Memory B cell (primary cell): ENCODE data around the gene RAPGEF1.

Experiments used
- ATAC-seq: fragments of 150-1000 bp; cut with Tn5 transposase; 2 replicates; pipeline ENCODE4 v1.10.0; 2021; ENCODE audit warnings: low read depth, mild to moderate bottlenecking, moderate library complexity
- DNase-seq, 2 donors: peaks; one replicate each; pipeline ENCODE4 v3.0.0; 2022; ENCODE audit warnings: low spot score in 2 of 2
- H3K27ac Mint-ChIP-seq: one replicate; pipeline ENCODE4 v1.8.0; 2022; ENCODE audit warnings: mild to moderate bottlenecking, moderate library complexity, mixed read lengths
- H3K27me3 Mint-ChIP-seq: one replicate; pipeline ENCODE4 v1.8.0; 2022; ENCODE audit warnings: mixed read lengths
- H3K36me3 Mint-ChIP-seq: one replicate; pipeline ENCODE4 v1.8.0; 2022; ENCODE audit warnings: mild to moderate bottlenecking, mixed read lengths
- H3K4me1 Mint-ChIP-seq: one replicate; pipeline ENCODE4 v1.8.0; 2022; ENCODE audit warnings: mixed read lengths
- H3K4me3 Mint-ChIP-seq: one replicate; pipeline ENCODE4 v1.8.0; 2022; ENCODE audit warnings: mild to moderate bottlenecking, moderate library complexity, mixed read lengths
- H3K9me3 Mint-ChIP-seq: one replicate; pipeline ENCODE4 v1.8.0; 2022; ENCODE audit warnings: mixed read lengths

RAPGEF1 gene

GRCh38 chr9:131649646-131650045 lies 90.2 kb downstream of the RAPGEF1 start:
- Mint-ChIP-seq H3K4me1 (peaks cover 42% of the 10 kb centered on the region), H3K27me3 (no peaks in the 10 kb centered on the region), H3K36me3 (peaks cover 16% of the 10 kb centered on the region), H3K27ac (peak overlapping the region; percentile 77), H3K9me3 (no peaks in the 10 kb centered on the region), H3K4me3 (no peak overlapping the region)
- DNase-seq, result no peak
- ATAC-seq, result no peak

GRCh38 chr9:131645078-131645776 lies 94.6 kb downstream of the RAPGEF1 start:
- Mint-ChIP-seq H3K36me3 (peaks cover 21% of the 10 kb centered on the region), H3K4me1 (peaks cover 30% of the 10 kb centered on the region), H3K9me3 (no peaks in the 10 kb centered on the region), H3K27me3 (no peaks in the 10 kb centered on the region), H3K4me3 (no peak overlapping the region), H3K27ac (peak overlapping the region; percentile 82)
- DNase-seq (no peak), ATAC-seq (no peak)

- Mint-ChIP-seq H3K36me3 (peaks cover 29% of the 10 kb centered on the region), H3K27me3 (no peaks in the 10 kb centered on the region), H3K4me1 (peaks cover 31% of the 10 kb centered on the region), H3K9me3 (no peaks in the 10 kb centered on the region), H3K4me3 (no peak overlapping the region), H3K27ac (peak overlapping the region; percentile 79)
- DNase-seq (no peak), ATAC-seq (peak; percentile 35)
These were observed 97.3 kb downstream of the RAPGEF1 start for GRCh38 chr9:131642496-131643083.

DNA sequence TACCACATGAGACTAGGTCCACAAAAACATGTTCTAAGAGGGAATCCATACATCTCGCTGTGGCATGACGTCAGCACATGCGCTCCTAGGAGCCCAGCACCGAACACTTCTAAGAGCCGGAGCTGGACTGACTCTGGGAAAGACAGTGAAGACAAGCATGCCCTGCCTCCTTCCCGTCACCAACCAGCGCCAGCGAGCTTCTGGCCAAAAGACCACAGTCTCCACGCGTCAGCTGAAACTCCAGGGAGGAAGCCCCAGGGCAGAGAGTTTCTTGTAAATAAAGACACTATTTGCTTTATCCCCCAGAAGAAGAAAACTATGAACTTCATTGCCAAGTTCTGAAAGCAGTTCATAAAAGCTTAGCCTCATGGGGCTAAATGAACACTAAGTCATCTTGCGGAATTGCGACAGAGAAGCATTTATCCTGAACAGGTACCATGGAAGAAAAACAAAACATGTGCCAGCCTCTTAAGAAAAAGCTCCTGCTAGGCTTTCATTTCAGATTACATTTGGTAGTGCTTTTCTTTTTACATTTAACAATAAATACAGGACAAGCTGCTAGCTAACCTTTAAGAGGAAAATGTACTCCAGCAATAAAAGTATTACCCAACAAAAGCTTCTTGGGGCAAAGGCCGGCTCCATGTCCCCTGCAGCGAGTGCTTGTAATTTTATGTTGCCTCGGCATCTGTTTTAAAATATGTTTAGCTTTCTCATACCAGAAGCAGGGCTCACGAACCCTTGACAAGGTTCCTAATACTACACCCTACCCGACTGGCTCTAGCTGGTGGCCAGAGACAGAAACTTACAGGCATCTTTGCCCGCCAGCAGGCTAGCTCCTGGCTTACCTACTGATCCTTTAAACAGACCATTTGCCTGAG lies 98.0 kb downstream of the RAPGEF1 start:
- H3K27ac Mint-ChIP-seq, result peak overlapping the region; percentile 79
- H3K4me3 Mint-ChIP-seq, result no peak overlapping the region
- H3K36me3 Mint-ChIP-seq, result peaks cover 24% of the 10 kb centered on the region
- ATAC-seq (no peak), DNase-seq (no peak)
- H3K4me1 Mint-ChIP-seq, result peaks cover 28% of the 10 kb centered on the region
- no peaks in the 10 kb centered on the region for H3K9me3 Mint-ChIP-seq
- no peaks in the 10 kb centered on the region for H3K27me3 Mint-ChIP-seq

DNA sequence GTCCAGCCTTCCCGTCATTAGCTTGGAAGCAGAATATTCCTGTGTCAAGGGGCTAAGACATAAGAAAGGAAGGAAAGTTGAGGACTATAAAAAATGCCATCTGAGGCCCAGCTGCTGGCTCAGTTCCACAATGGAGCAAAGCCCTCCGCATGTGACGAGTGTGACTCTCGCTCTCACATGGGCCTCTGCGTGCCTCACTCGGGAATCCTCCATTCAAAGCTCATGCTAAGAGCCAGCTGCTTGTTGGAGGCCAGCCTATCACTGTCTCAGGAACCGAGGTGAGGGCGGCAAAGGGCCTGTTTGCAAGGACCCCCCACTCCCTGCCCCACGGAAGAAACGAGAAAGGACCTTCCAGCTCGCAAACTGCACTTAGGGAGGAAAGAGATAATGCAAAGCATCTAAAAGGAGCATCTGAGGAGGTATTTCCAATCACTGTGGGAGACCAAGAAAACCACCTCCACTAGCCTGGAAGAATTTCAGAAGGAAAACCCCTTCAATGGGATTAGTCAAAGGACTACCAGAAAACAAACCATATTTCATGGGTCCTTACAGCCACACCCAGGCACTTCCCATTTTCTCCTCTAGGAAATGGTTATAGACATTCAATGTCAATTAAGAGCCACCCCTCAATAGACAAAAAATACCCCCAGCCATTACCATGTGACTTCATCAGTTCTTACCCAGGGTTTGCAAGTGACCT lies 99.3 kb downstream of the RAPGEF1 start:
- ATAC-seq (no peak), DNase-seq (no peak)
- H3K27me3 Mint-ChIP-seq, result no peaks in the 10 kb centered on the region
- H3K36me3 Mint-ChIP-seq, result peaks cover 28% of the 10 kb centered on the region
- H3K4me1 Mint-ChIP-seq, result peaks cover 25% of the 10 kb centered on the region
- H3K4me3 Mint-ChIP-seq, result no peak overlapping the region
- no peak overlapping the region for H3K27ac Mint-ChIP-seq
- H3K9me3 Mint-ChIP-seq, result no peaks in the 10 kb centered on the region

- peaks cover 28% of the 10 kb centered on the region for H3K36me3 Mint-ChIP-seq
- H3K9me3 Mint-ChIP-seq, result no peaks in the 10 kb centered on the region
These were observed 100.0 kb downstream of the RAPGEF1 start for GRCh38 chr9:131639769-131640437.

DNA sequence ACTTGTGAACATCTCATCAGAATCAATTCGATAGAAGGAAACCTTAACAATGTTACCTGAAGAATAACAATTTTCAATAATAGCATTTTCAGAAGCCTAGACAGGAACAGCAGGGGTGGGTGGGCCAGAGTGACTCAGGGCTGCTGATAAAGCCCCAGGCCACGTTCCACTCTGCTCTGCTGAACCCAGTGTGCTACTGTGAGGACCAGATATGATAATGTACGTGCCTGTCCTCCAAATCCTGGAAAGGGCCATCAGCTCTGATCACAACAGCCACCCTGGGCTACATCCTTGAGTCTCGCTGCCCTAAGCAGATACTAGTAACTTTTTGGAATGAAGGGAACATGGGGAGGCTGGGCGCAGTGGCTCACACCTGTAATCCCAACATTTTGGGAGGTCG lies 103.3 kb downstream of the RAPGEF1 start:
- no peak for DNase-seq
- no peak overlapping the region for H3K4me3 Mint-ChIP-seq
- no peaks in the 10 kb centered on the region for H3K9me3 Mint-ChIP-seq
- ATAC-seq, result no peak
- peak overlapping the region; percentile 93 for H3K27ac Mint-ChIP-seq
- H3K36me3 Mint-ChIP-seq, result peaks cover 29% of the 10 kb centered on the region
- H3K4me1 Mint-ChIP-seq, result peaks cover 16% of the 10 kb centered on the region
- H3K27me3 Mint-ChIP-seq, result no peaks in the 10 kb centered on the region

More at GRCh38 chr9:131639769-131640437, 100.0 kb downstream of the RAPGEF1 start:
- ATAC-seq (no peak), DNase-seq (no peak)
- Mint-ChIP-seq H3K4me1 (peaks cover 21% of the 10 kb centered on the region), H3K4me3 (no peak overlapping the region), H3K27me3 (no peaks in the 10 kb centered on the region), H3K27ac (peak overlapping the region; percentile 88)

GRCh38 chr9:131635892-131636291 lies 104.0 kb downstream of the RAPGEF1 start:
- no peak for ATAC-seq
- no peak overlapping the region for H3K4me3 Mint-ChIP-seq
- peaks cover 28% of the 10 kb centered on the region for H3K36me3 Mint-ChIP-seq
- no peaks in the 10 kb centered on the region for H3K9me3 Mint-ChIP-seq
- peak overlapping the region; percentile 93 for H3K27ac Mint-ChIP-seq
- DNase-seq, result no peak
- no peaks in the 10 kb centered on the region for H3K27me3 Mint-ChIP-seq
- peaks cover 21% of the 10 kb centered on the region for H3K4me1 Mint-ChIP-seq

GRCh38 chr9:131635285-131635684 lies 104.6 kb downstream of the RAPGEF1 start:
- H3K9me3 Mint-ChIP-seq, result no peaks in the 10 kb centered on the region
- peak overlapping the region; percentile 93 for H3K27ac Mint-ChIP-seq
- H3K27me3 Mint-ChIP-seq, result no peaks in the 10 kb centered on the region
- peak; percentile 51 for ATAC-seq
- H3K36me3 Mint-ChIP-seq, result peaks cover 29% of the 10 kb centered on the region
- no peak overlapping the region for H3K4me3 Mint-ChIP-seq
- H3K4me1 Mint-ChIP-seq, result peaks cover 27% of the 10 kb centered on the region
- no peak for DNase-seq

GRCh38 chr9:131633491-131634031 lies 106.3 kb downstream of the RAPGEF1 start:
- H3K4me1 Mint-ChIP-seq, result peaks cover 39% of the 10 kb centered on the region
- DNase-seq, result no peak
- peaks cover 28% of the 10 kb centered on the region for H3K36me3 Mint-ChIP-seq
- H3K27me3 Mint-ChIP-seq, result no peaks in the 10 kb centered on the region
- no peak for ATAC-seq
- H3K9me3 Mint-ChIP-seq, result no peaks in the 10 kb centered on the region
- H3K27ac Mint-ChIP-seq, result peak overlapping the region; percentile 91
- H3K4me3 Mint-ChIP-seq, result no peak overlapping the region

DNA sequence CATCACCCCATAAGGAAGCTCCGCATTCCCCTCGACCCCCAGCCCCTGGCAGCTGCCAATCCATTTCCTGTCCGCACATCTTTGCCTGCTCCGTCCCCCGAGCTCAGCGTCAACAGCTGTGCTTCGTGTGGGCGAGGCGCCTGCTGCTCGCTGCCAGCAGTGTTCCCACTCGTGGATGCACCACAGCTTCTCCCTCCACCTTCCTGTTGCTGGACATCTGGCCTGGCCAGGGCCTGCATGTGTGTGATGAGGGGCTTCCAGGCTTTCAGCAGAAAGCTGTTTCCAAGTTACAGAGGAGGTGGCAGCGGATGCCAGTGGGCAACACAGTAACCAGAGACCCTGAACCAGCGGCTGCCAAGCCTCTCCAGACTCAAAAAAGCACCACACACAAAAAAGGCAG lies 108.6 kb downstream of the RAPGEF1 start:
- Mint-ChIP-seq H3K36me3 (peaks cover 19% of the 10 kb centered on the region), H3K27me3 (no peaks in the 10 kb centered on the region), H3K4me3 (peak overlapping the region; percentile 25), H3K4me1 (peaks cover 45% of the 10 kb centered on the region), H3K27ac (peak overlapping the region; percentile 98), H3K9me3 (no peaks in the 10 kb centered on the region)
- ATAC-seq (no peak), DNase-seq (no peak)

GRCh38 chr9:131630205-131630831 lies 109.6 kb downstream of the RAPGEF1 start:
- DNase-seq (peak; percentile 48 to 56), ATAC-seq (peak; percentile 54)
- peak overlapping the region; percentile 98 for H3K27ac Mint-ChIP-seq
- peaks cover 14% of the 10 kb centered on the region for H3K36me3 Mint-ChIP-seq
- no peaks in the 10 kb centered on the region for H3K9me3 Mint-ChIP-seq
- H3K4me1 Mint-ChIP-seq, result peaks cover 40% of the 10 kb centered on the region
- peak overlapping the region; percentile 64 for H3K4me3 Mint-ChIP-seq
- no peaks in the 10 kb centered on the region for H3K27me3 Mint-ChIP-seq

DNA sequence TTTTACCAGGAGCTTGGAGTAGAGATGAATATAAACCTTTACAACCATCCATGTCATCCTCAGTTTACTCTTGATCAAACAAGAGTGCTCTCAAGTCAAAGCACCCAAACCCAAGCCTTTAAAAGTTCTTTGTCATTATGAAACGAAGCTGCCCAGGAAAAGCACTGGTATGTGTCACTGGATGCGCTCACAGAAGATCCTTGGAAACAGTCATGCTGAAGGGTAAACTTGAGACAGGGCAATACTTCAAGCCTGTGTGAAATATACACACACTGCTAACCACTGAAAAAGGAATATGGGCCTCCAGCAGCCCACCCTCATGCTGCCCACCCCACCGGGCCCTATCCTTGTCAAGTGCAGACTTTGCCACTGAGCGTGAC lies 110.1 kb downstream of the RAPGEF1 start:
- peak overlapping the region; percentile 98 for H3K27ac Mint-ChIP-seq
- peaks cover 16% of the 10 kb centered on the region for H3K36me3 Mint-ChIP-seq
- H3K4me3 Mint-ChIP-seq, result no peak overlapping the region
- H3K4me1 Mint-ChIP-seq, result peaks cover 40% of the 10 kb centered on the region
- no peaks in the 10 kb centered on the region for H3K27me3 Mint-ChIP-seq
- no peaks in the 10 kb centered on the region for H3K9me3 Mint-ChIP-seq
- ATAC-seq (no peak), DNase-seq (no peak)
